ENCODE data around the gene CRB2.

GRCh38 chr9:123361731-123362510 is 5.9 kb downstream of the CRB2 start:
- TF ChIP-seq CTCF (IDR thresholded peaks at IDR 0.05 in 2 of 3, conservative IDR thresholded peaks at IDR 0.05 in 1 of 3; ENCODE audit: borderline replicate concordance in 1 of 3, insufficient read depth in 1 of 3, low read depth in 2 of 3, low read length in 2 of 3) (no peak), ZNF274 (IDR thresholded peaks at IDR 0.05; ENCODE audit: low read depth, low read length) (no peak), RAD21 (IDR thresholded peaks at IDR 0.05; ENCODE audit: low read depth) (no peak), POLR2A (IDR thresholded peaks at IDR 0.05; ENCODE audit: borderline replicate concordance, extremely low read depth, insufficient read depth, insufficient read length) (no peak), JUND (IDR thresholded peaks at IDR 0.05) (no peak), MAX (IDR thresholded peaks at IDR 0.05) (no peak)
